ENCODE data around the gene F2. TPM values are rescaled to one million over a fixed set of nuclear protein-coding genes. Genes with fewer than 3 reads are reported as not detected.

Gene F2
- polyA plus RNA-seq, 3 donors, result 0.27 to 0.55 (median 0.40) TPM

DNA sequence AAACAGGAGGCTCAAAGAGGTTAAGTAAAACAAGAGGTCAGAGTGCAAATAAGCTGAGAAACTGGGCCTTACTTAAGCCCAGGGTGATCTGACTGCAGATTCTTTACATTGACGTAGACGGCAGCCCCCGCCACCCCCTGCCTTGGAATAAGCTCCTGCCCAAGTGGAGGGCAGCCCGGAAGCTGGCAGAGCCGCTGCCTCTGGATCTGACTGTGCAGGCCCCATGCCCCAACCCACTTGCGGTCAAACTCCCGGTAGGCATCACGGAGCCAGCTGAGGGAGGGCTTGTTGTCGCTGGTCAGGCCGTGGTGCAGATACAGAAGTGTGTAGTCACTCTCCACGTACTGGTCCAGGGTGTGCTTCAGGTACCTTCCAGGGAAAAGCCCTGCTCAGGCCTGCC, 37.2 kb upstream of the F2 start:
- DNase-seq (ENCODE audit: extremely low read depth in 1 of 11, low read depth in 9 of 11, low spot score in 4 of 11), result no peak

DNA sequence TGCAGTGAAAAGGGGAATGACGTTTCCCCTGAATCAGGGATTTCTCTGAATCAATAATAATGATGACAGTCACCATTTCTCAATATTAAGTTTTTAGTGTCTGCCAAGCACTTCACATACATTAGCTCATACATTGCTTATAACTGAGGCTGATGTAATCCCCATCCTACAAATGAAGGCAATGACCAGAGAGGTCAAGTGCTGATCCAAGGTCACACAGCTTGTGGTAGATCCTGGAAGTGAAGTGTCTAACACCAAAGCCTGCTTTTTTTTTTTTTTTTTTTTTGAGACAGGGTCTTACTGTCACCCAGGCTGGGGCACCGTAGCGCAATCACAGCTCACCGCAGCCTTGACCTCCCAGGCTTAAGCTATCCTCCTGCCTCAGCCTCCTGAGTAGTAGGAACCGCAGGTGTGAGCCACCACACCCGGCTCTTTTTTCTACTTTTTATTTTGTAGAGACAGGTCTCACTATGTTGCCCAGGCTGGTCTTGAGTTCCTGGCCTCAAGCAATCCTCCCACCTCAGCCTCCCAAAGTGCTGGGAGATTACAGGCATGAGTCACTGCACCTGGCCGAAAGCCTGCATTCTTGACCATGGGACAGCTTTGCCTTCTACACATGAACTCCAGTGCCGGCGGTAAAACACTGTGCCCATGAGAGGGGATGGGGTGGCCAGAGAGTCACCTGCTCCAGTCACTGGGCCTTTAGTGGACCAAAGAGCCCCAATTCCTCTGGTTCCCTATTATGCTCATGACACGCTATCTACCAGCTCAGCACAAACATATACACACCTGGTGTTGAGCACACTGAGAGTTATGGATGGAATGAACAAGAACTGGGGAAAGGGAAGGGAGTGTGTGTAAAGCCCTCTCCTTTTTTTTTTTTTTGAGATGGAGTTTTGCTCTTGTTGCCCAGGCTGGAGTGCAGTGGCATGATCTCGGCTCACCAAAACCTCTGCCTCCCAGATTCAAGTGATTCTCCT, 36.0 kb upstream of the F2 start:
- DNase-seq (ENCODE audit: extremely low read depth in 1 of 11, low read depth in 9 of 11, low spot score in 4 of 11), result no peak

DNA sequence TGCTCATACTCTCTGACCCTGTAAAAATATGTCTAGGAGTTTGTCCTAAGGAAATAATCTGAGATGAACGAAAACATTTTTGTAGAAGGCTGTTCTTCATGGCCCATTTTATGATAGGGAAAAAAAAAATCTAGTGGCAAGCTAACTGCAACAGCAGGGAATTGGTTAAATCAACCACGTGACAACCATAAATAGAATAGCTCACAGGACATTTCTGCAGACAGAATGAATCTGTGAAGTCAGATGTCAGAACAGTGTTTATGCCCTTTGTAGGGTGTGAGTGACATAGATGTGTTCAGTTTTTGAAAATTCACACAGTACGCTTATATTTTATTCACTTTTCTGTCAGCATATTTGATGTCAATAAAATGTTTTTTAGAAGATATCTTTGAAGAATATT, 34.6 kb upstream of the F2 start:
- DNase-seq (ENCODE audit: extremely low read depth in 1 of 11, low read depth in 9 of 11, low spot score in 4 of 11), result no peak

DNA sequence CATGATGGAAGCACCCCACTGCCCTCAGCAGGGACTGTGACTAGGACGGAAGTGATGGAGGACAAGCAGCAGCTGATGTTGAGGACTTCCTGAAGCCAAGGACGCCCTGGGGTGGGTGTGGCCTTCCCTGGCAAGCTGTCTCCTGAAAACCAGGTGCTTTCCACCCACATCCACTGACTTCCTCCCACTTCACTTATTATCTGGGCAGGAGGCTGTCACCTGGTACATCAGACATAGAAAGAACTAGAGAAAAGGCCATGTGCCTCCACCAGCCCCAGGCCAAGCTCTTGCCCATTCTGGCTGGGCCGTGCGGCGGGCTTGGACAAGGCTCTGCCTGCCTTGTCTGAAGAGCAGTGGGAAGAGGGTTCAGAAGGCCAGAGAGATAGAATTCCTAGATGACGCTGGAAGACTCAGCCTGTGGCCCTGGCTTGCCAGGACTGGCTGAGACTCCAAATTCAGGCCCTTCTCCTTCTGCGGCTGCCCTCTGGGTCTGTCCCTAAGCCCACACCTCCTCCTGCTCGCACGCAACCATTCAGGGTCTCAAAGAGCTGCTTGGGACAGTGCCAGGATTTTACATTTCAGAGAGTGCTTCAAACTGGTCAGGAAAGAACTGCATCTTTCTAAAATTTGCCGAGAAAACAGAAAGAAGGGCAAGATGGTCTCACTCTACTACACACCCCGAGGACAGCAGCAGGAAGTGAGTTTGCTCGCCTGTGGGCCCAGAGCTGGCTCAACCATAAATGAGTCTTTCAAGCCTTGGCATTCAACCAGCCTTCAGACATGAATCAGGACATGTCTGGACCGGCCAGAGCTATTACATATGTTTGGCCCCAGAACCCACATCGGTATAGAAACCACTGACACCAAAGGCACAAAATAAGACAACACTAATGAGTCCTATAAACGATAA, 31.9 kb upstream of the F2 start:
- no peak for DNase-seq (ENCODE audit: extremely low read depth in 1 of 11, low read depth in 9 of 11, low spot score in 4 of 11)

DNA sequence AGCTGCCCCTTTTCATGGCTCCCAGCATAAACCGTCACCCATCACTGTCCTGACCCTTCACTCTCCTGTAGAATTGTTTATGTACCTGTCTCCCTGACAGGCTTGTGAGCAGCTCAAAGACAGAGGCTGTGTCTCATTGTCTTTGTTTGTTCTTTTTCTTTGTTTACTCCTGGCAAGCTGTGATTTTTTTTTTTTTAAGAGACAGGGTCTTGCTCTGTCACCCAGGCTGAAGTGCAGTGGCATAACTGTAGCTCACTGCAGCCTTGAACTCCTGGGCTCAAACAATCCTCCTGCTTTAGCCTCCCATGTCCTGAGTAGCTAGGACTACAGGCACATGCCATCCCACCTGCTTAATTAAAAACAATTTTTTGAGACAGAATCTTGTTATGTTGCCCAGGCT, 28.3 kb upstream of the F2 start:
- DNase-seq (ENCODE audit: extremely low read depth in 1 of 11, low read depth in 9 of 11, low spot score in 4 of 11), result no peak

DNA sequence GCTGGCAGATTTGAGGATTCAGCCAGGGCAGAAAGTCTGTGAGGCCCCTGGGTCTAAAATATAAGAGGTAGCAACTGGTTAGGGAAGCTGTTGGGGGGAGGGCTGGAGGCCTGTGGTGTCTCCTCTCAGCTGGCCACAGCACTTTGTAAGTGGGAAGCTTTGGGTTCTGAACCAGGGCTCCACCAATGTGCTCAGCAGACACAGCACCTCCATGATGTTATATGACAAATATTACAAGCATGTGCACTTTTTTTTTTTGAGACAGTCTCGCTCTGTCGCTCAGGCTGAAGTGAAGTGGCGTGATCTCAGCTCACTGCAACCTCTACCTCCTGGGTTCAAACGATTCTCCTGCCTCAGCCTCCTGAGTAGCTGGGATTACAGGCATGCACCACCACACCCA, 26.6 kb upstream of the F2 start:
- DNase-seq (ENCODE audit: extremely low read depth in 1 of 11, low read depth in 9 of 11, low spot score in 4 of 11), result no peak

DNA sequence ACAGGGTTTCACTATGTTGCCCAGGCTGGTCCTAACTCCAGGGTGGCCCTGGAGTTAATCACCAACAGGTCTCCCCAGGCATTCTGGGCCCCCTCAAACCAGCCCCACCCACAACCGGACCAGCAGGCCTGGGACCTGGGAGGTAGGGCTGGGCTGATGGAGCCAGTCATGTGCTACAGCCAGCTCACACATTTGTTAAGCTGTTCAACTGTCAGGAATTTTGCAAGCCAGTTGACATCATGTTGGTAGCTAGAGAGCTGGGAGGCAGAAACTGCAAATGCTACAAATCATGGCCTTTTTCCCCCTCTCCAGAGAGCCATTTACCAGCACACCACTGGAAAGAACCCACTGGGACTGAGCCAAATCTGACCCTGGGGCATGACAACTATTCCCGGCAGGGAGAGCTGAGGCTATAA, 25.4 kb upstream of the F2 start:
- DNase-seq (ENCODE audit: extremely low read depth in 1 of 11, low read depth in 9 of 11, low spot score in 4 of 11), result no peak

DNA sequence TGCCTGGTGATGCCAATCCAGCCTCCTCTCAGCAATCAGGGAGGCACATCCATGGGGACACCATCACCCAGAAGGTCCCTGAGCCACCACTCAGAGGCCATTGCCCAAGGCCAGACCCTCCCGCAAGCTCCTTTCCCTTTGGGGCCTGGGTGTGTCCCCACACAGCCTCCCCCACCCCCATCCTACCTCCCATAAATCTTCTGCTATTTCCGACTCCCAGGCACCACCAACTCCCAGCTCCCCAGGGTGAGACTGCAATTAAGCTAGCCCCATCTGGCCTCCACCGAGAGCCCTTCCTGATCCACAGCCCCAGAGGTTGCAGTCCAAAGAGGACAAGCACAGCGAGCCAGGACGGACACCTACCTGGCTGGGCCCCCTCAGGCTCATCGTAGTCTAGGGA, 24.9 kb upstream of the F2 start:
- no peak for DNase-seq (ENCODE audit: extremely low read depth in 1 of 11, low read depth in 9 of 11, low spot score in 4 of 11)

DNA sequence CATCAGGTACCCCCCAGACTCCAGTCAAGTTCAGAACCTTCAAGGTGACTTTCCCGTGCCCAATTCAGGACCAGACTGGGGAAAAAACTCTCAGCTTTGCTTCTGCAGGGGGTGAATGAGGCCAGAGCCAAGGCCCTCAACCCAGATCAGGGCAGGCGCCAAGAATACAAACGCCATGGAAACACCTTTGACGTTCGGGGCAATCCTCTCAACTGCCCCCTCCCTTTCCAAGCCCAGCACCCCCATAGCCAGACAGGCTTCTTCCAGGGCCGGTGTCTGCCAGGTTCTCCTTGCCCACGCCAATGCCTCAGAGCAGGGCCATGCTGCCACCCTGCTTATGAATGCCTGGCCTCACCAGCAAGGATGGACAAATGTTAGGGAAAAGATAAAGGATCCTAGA, 24.4 kb upstream of the F2 start:
- no peak for DNase-seq (ENCODE audit: extremely low read depth in 1 of 11, low read depth in 9 of 11, low spot score in 4 of 11)

DNA sequence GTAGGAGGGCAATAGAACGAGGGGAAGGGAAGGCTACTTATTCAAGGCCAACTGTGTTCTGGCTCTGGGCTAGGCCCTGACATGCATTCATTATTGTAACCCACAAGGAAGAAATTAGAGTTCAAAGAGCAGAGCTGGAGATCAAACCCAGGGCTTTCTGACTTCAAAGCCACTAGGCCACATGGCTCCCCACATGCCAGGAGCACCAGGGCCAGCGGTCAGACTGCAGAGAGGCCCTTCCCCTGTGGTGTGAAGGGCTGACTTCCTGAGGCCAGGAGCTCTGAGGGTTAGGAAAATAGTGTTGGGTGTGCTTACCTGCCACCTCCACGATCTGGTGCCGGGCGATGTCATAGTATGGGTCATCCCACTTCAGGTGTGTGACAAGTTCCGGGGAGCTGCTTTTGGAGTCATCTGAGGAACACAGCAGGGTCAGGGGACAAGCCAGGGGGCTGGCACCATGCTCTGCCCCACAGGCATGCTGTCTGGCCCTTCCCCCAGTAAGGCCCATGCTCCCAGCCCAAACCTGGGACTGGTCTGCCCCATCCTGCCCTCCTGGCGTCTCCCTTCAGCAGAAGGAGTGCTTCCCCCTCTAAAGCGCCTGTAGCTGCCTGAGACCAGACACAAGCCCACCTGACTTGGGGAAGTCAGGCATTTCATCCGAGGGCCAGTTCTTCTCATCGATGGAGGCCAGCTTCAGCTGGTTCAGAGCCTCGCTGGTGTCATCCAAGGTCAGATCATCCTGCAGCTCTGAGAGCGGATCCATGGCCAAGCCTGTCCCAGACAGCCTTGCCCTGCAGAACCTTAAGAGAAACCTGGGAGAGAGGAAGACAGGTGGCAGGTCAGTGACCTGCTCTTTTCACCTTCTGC, 23.4 kb upstream of the F2 start:
- DNase-seq (ENCODE audit: extremely low read depth in 1 of 11, low read depth in 9 of 11, low spot score in 4 of 11), result no peak

DNA sequence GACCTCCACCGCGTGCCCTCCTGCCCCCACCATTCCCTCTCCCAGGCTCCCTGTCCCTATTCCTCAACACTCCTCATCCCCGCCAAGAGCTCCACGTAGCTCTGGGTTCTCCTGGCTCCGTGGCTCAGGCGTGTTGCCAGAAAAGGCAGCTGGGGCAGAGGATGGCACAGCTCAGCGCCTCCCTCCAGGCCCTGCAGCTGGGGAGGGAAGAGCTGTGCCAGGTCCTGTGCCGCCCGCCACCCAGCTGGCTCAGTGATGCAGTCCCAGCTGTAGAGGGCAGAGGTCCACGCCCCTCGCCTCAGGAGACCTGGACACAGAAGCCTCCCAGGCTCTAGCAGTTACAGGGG, 22.8 kb upstream of the F2 start:
- no peak for DNase-seq (ENCODE audit: extremely low read depth in 1 of 11, low read depth in 9 of 11, low spot score in 4 of 11)

DNA sequence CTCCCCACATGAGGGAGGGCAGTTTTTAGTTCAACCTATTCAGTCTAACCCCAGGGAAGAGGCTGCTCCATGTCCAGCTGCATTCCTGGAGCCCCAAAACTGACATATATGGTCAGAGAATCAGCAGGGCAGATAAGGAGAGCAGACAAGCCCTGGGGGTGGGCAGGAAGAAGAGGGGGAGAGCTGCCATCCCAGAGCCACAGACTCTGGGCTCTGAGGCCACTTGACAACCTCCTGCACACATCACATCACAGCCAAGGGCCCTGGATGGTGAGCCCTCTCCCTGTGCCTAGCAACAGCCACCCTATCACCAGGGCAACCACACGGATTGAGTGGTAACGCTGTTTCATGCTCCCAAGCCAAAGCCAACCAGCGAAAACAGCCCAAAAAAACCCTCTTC, 21.7 kb upstream of the F2 start:
- DNase-seq (ENCODE audit: extremely low read depth in 1 of 11, low read depth in 9 of 11, low spot score in 4 of 11), result no peak

DNA sequence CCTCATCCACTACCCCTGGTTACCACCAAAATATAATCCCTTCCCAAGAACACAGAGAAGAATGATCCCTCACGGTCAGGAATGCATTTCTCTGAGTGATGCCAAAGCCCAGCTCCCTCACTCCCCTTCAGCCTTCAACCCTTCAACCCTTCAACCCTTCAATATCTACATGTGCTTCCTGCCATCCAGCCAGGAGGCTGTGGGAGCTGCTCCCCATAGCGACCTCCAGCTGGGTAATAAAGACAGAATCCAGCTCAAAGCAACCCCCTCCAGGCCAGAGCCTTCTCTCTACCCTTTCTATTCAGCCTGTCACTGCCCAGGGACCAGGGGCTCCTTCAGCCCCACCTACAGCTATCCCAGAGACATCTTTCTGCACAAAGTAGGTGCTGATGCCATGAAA, 21.3 kb upstream of the F2 start:
- no peak for DNase-seq (ENCODE audit: extremely low read depth in 1 of 11, low read depth in 9 of 11, low spot score in 4 of 11)

DNA sequence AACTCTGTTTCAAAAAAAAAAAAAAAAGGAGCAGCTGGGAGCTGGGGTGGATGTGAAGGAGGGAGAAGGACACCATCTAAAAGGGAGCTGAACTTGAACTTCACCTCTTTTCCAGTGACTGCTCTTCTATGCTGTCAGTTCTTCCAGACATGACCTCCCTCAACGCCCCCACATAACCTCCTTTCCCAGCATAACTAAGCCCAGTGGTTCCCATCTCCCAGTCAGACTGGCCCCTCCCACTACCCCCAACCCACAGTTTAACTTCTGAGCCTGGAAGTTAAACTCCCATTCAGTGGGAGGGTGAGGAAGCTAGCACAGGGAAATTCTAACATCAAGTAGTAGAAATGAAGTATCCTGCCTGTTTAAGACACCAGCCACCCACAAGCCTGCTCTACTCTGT, 20.4 kb upstream of the F2 start:
- DNase-seq (ENCODE audit: extremely low read depth in 1 of 11, low read depth in 9 of 11, low spot score in 4 of 11), result no peak

DNA sequence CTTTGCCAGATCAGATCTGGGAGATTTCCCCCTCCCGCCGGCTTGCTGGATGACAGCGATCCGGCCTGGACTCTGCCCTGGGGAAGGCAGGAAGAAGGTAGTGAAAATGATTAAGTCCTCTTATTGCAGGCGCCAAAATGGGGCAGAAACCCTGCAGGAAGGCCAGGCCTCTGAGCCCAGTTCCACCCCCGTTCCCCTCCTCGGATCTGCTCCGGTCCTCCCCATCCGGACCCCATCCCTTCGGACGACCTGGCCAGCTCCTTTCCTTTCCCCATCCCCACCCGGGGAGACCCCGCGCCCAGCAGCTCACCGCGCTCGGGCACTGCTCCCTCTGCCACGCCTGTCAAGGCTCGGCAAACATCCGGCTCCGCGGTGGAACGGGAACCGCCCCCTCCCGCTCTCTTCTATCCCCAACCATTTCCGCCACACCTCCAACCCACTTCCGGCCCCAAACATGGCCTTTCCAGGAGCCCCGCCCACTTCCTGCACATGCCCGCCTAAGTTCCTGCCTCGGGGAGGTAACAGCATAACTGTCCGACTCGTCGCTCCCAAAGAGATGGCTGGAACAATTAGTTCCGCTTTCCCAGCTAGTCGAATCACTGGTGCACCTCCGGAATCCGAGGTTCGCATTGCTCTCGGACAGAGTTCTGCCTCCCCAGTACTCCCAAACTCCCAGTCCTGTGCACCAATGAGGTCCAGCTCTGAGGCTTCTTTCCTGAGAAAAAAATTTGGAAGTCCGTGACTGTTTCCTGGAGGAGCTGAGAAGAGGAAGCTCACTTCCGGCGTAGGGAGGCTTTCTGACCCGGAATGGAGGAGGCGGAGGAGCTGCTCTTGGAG, 18.6 kb upstream of the F2 start, which contains the start of the genes ARHGAP1 and ZNF408:
Gene ARHGAP1, minus strand, starts transcription at position 379 of the 837 bp plus-strand sequence. CDS start 4,512 bp downstream, outside the sequence.
Gene ZNF408, plus strand, starts transcription at position 791 of the 837 bp plus-strand sequence. Its CDS starts 17 bp downstream, at position 808.
- DNase-seq (ENCODE audit: extremely low read depth in 1 of 11, low read depth in 9 of 11, low spot score in 4 of 11), result peak; percentile 95 to 98 (median 97)

DNA sequence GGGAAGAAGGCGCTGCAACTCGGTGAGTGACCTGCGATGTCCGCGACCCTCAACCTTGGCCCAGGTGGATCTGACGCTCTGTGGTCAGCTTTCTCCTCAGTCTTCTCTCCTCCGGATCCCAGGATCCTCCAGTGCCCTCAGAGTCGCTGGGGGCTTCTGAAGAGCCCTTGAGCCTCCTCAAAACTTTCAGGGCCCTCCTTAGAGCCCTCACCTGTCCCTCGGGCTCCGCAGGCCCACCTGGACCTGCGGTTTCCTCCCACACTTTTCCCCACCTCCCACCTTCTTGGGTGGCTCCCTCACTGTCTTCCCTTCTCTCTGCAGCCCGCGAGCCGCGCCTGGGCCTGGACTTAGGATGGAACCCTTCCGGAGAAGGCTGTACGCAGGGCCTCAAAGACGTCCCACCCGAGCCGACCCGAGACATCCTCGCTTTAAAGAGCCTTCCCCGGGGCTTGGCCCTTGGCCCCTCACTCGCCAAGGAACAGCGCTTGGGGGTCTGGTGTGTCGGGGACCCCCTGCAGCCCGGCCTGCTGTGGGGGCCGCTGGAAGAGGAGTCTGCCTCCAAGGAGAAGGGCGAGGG, 17.8 kb upstream of the F2 start:
- DNase-seq (ENCODE audit: extremely low read depth in 1 of 11, low read depth in 9 of 11, low spot score in 4 of 11), result no peak

DNA sequence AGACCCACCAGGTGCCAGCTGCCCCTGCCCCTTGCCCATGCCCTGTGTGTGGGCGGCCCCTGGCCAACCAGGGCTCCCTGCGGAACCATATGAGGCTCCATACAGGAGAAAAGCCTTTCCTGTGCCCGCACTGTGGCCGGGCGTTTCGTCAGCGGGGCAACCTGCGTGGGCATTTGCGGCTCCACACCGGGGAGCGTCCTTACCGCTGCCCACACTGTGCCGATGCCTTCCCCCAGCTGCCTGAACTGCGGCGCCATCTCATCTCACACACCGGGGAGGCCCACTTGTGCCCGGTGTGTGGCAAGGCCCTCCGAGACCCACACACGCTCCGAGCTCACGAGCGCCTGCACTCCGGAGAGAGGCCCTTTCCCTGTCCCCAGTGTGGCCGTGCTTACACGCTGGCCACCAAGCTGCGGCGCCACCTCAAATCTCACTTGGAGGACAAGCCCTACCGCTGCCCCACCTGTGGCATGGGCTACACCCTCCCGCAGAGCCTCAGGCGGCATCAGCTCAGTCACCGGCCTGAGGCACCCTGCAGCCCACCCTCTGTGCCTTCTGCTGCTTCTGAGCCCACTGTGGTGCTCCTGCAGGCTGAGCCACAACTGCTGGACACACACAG, 13.8 kb upstream of the F2 start:
- DNase-seq (ENCODE audit: extremely low read depth in 1 of 11, low read depth in 9 of 11, low spot score in 4 of 11), result no peak

Measured in renal cortex interstitium (tissue), 11 donors.